Glomerular visceral epithelial cell (primary cell): ENCODE results near the gene PCLO.
"Not testable (repeated sequence)": the region's sequence is repeated elsewhere in the genome, so short reads cannot be mapped to it uniquely, and the experiment has no call there.

Experiments
- DNase-seq: peaks from one replicate; pipeline ENCODE4 v3.0.0-alpha.2; 2016; ENCODE audit errors: extremely low spot score

Gene PCLO

DNA sequence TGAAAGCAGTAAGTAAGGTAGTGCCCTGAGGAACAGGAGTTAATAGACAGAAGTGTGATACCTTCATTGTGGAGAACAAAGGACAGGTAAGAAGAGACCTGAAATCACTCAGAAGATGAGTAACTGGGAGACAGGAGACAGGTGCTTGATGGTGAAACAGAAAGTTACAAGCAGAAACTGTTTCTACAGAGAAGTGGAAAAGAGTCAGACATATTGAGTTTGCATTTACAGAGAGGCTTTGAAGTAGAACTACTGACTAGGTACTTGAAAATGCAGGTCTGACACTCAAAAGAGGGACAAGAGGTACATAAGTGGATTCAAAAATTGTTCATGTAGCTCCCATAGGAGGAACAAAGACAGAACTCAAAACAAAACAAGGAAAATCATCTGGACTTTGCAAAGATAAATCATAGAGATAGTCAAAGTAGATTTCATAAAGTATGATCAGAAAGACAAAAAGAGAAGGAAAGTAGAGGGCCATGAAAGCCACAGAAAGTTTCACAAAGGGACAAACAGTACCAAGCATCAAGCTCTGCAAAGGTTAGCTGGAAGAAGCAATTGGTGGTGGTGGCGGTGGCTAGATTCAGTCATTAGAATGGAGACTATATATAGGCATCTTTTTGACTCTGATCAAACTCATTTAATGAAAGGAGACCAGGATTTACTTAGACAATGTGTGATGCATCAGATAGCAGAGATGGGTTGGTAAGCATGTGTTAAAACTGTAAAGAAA lies 198.4 kb downstream of the PCLO start:
- no peak for DNase-seq

DNA sequence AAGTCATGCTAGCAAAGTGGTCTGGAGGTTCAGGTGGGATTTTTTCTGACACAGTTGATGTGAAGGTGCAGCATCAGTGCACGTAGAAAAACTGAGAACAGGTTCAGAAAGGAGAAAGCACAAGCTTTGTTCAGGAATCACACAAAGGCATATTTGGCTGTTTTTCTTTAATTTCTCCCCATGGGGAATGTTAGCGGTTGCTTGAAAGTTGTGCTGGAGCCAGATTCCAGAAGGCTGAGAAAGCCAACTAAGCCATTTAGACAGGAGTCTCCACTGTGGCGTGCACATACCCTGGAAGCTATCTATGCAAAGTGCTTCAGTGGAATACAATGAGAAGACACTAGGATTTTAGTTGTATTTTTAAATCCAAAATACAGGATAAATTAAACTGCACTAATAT lies 201.4 kb downstream of the PCLO start:
- DNase-seq = no peak

DNA sequence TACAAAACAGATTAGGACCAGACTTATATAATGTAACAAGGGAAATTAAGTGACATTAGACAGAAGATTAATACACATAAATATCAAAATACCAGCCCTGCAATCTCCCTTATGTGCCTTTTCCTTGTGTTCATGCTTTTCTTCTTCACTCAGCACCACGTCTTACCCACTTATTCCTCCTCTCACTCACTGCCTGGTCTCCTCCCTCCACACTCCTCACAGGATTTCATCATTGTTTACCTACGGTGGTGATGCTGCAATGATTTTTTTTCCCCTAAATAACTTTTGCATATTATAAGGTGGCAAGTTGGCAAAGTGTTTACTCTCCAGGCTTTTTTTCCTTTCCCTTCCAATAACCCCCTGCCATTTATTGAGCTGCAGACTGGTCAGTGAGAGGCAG lies 203.2 kb downstream of the PCLO start:
- no peak for DNase-seq

DNA sequence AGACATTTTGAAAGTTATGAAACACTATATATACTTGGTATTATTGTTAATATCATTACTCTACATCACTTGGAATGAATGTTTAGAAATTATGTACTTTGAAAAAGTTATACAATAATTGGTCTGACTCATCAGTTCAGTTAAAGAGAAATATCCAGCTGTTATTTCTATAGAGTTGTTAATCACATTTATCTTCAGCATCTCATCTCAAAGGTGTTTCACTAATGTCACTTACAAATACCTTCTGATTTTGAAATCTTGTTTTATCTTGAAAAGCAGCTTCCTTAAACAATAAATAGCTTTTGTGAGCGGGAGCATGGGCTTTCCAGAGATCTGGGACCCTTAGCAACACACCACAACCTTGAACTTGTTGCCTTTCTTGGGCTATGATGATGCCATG lies 205.2 kb downstream of the PCLO start:
- DNase-seq = no peak

DNA sequence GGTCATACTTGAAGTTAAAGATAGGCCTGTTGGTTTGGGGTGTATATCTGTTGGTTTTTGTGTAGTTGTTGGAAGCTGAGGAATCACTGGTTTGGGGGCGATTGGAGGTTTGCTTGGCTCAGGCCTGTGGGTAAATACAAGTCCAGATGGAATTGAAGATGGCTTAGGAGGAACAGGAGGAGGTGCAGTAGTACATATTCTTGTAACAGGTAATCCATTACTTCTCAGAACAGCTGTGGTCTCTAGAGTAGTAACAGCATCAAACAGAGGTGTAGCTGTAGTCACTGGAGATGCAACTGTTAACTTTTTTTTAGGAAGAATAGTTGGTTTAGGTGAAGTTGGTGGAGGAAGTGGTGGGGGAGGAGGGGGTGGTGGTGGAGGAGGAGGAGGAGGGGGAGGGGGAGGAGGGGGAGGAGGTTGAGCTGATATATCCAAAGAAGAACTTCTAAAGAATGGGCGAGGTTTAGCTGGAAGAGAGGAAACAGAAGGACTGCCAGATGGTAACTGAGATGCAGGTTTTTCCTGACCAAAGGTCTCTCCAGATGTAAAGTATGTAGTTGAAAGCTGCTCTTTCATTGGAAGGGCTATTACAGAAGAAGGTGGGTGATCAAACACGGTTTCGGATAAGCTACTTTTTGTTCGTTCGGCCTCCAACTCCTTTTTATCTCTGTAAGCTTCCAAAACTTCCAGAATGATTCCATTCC lies 209.2 kb downstream of the PCLO start:
- DNase-seq = no peak

DNA sequence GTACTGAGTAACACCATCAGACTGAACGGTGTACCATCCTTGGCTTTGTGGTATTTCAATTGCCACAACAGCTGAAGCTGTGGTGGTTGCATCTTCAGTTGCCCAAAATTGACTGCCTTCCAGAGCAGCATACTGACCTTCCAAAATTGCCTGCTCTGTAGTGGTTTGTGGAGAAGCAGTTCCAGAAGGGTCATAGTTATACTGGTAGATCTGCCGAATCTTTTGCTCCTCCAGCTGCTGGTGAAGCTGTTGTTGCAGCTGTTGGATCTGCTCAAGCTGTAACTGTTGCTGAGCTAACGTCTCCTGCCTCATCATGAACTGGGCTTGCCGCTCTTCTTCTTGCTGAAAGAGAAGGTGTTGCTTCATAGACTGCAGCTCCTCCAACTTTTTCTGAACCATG lies 212.2 kb downstream of the PCLO start:
- DNase-seq = no peak

DNA sequence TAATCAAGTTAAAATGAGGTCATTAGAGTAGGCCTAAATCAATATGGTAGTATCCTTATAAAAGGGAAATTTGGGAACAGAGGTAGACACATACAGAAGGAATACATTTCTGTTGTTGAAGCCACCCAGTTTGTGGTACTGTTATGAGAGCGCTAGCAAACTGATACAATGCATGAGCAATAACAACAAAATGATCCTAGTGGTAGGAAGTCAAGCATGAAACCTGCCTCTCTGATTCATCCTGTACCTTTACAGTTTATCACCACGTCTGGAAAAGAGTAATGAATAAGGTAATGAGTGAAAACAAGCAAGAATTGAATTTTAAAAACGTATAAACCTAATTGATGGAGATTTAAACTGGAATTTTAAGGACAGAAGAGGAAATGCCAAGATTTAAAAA lies 217.2 kb downstream of the PCLO start:
- DNase-seq = peak; percentile 21

DNA sequence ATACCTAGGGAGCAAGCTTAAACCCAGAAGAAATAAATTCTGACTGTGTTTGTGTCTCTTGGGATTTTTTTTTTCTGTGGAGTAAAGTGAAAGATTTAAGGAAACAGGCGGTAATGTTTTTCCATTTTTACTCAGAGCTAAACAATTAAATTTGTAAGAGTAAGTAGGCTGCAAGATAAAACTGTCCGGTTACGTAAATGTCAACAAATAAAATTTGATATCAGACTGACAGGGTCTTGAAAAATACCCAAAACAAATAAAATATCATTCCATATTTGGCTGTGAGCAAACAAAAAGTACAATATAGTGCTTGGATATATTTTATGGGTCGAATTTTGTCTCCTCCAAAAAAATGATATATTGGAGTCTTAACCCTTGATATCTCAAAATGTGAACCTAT lies 217.6 kb downstream of the PCLO start:
- no peak for DNase-seq

DNA sequence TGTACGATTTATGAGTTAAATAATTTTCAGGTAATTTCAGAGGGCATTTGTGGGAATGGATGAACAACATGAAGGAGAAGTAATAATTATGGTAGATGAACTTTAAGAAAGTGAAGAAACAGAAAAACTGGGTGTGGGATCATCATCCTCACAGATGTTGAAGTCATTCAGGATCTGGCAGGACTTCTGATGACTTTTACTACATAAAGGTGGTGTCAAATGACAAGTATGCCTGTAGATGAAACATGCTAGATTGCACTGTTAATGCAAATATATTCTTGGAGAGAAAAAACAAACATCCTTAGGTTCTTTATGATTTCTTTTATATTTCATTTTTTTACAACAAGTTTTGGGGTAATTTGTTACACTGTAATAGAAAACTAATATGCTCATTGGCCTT lies 230.2 kb downstream of the PCLO start:
- no peak for DNase-seq

DNA sequence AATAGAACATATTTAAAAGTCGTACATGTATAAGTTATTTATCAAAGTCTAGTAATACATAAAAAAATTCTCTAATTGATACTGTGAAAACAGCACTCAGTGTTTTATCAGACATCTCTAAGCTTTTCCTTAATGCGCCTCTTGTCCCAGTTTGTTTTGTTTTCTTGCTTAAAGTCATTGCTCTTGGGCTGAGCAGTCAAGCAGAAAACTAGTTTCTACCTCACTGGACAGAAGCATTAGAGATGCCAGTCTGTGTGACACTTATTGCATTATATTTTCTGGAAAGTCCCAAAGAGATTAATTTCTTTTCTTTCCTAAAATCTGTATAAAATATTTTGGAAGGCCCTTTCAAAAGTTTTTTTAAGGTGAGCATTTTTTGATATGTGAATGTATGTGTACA lies 236.2 kb downstream of the PCLO start:
- DNase-seq = peak; percentile 46

DNA sequence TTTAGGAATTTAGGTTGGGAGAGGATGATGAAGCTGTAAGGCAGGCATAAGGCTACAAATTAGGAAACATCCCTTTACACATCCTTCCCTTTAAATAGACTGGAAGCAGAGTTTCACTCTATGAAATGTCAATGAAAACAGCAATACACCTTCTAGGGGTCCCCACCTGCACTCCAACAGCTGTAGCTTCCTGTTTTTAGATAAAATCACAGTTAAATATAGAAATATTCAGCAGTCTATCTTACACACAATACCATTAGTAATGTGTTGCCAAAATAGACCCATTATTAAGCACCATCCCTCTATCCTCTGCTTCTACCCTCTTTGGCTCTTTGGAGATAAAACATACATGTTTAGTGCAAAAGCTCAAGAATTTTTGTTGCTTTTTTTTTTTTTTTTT lies 237.4 kb downstream of the PCLO start:
- DNase-seq = no peak

DNA sequence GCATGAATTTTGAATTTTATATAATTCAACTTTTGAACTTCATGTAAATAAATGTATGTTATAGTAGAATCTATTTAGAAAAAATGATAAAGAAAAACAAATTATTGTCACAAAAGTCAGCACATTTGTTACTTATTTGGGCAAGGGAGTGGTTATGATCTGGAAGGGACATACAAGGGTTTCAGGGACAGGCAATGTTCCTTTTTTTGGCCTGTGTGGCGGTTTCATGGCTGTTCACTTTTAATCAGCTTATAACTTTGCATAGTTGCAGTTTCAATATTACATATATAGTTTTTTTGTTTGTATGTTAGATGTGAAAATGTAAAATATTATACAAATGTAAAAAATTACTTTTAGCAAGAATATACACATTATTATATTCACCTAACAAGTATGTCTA lies 256.2 kb downstream of the PCLO start:
- no peak for DNase-seq

DNA sequence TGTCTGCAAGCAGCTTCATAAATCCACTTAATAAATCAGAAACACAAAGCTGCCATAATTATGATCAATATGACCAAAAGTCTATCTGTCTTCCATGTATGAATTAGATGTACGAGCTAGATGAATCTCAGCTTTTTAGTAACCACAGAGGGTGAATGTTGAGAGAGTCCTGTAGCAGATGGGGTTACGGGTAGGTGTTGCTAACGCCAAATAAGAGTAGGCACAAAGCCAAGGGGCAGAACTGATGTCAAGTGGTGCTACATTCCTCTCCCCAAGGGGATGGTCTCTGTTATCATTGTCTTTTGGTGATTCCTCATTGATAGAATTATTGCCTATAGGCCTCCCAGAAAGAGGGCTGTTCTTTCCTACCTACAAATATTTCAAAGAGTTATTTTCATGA lies 257.8 kb downstream of the PCLO start:
- no peak for DNase-seq

DNA sequence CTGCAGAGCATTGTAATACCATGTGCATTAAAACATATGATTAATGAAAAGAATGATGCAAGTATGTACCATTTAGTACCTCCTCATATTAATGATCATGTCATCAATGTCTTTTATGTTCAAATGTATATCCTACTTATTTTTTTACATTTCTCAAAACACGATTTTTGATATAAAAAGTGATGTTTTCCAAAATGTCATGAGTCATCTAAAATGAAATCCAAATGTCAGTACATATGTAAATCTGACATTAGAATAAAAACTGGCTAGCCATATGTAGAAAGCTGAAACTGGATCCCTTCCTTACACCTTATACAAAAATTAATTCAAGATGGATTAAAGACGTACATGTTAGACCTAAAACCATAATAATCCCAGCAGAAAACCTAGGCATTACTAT lies 261.6 kb downstream of the PCLO start:
- not testable (repeated sequence) for DNase-seq

DNA sequence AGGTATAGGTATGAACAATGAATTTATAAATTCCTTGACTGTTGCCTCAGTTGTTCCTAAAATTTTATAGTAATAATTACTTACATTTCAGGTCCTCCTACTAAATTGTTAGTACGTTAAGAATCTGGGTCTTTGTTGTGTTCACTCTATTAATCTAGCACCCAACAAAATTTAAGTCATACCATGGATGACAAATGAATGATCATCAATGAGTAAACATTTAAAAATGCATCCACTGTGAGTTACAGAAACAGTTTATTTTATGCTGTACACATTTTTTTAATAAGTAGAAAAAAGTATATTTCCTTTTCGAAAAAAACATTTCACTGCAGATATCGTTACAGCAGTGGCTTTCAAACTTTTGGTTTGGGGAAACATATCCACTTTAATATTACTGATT lies 265.2 kb downstream of the PCLO start:
- DNase-seq = no peak

DNA sequence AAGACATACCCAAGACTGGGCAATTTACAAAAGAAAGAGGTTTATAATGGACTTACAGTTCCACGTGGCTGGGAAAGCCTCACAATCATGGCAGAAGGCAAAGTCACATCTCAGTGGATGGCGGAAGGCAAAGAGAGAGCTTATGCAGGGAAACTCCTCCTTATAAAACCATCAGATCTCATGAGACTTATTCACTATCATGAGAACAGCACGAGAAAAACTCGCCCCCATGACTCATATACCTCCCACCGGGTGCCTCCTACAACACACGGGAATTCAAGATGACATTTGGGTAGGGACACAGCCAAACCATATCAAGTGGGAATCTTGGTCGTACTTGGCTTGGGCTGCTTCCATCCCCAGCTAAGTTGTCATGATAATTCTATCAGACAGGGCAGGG lies 268.3 kb downstream of the PCLO start:
- DNase-seq = not testable (repeated sequence)

DNA sequence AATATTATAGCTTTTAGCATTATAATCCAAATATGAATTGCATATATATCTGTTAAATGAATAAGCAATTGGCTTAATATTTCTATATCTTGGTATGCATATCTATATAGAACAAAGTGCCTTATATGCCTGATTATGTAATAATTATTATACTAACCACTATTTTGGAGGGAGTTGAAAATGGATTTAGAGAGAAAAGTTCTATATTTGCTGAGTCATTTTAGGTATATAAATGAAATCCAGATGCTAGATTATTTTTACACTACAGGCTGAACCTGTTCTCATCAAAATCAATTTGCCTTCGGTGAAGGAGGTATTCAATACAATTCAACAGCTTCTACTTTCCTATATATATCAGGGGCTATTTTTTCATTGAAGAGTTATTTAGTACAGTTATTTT lies 276.4 kb downstream of the PCLO start:
- DNase-seq = no peak

DNA sequence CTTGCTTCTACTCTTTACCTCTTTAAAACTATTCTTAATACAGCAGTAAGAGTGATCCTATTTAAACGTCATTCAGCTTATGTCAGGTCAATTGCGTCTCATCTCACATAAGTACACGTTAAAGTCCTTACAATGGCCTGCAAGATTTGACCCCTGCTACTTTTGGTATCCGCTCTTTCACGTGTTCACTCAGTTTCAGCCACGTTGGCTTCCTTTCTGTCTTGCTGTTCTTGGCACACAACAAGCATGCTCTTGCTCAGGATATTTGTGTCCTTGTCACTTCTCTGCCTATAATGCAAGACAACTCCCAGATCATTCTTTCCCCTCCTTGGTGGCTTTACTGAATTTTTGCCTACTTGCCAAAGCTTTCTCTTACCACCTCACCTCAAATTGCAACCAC lies 296.8 kb downstream of the PCLO start:
- DNase-seq = no peak

DNA sequence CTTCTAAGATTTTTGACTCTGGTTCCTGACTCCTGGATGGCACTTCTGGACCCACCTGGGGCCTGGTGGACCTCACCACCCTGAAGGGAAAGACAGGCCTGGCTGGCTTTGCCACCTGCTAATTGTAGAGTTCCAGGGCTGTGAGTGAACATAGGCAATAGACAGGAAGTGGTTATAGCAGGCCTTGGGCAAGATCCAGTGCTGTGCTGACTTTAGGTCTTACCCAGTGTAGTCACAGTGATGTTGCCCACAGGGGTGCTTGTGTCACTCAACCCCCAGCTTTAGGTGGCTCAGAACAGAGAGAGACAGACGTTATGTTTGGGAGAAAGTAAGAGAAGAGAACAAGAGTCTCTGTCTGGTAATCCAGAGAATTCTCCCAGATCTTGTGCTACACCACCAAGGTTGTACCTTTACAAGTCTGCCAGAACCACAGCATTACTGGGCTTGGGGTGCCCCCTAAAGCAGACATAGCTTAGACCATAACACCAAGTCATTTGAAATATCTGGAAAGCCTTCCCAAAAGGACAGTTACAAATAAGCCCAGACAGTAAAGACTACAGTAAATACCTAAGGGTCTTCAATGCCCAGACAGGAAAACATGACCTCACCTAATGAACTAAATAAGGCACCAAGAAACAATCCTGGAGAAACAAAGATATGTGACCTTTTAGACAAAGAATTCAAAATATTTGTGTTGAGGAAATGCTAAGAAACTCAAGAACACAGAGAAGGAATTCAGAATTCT lies 303.4 kb downstream of the PCLO start:
- peak; percentile 7 for DNase-seq

DNA sequence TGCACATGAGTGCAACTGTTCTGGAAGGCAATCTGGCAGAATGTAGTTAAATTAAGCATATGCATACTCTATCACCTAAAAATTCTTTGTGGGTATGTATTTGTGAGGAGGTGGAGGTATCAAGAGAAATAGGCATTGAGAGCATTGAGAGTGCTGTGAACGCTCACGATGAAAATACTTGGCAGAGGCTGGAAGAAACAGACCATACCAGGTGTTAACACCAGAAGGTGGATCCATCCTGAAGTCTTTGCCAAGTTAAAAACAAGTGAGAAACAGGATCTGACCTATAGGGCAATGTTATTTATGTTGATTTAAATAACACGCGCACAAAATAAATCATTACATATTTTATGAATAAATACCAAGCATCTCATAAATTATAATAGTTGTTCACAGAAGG lies 311.6 kb downstream of the PCLO start:
- DNase-seq = no peak

DNA sequence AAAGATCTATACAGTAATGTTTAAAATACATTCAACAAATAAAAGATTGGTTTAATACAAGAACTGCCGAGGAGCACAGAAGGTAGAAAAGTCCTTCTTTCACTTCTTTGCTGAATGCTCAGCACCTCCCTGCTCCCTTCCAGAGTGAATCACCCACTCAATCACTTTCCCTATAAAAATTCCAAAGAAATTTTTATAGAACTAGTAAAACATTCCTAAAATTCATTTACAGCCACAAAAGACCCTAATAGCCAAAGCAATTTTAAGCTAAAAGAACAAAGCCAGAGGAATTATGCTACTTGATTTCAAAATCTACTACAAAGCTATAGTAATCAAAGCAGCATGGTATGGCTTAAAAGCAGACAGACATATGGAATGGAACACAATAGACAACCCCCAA lies 320.9 kb downstream of the PCLO start:
- DNase-seq = no peak

DNA sequence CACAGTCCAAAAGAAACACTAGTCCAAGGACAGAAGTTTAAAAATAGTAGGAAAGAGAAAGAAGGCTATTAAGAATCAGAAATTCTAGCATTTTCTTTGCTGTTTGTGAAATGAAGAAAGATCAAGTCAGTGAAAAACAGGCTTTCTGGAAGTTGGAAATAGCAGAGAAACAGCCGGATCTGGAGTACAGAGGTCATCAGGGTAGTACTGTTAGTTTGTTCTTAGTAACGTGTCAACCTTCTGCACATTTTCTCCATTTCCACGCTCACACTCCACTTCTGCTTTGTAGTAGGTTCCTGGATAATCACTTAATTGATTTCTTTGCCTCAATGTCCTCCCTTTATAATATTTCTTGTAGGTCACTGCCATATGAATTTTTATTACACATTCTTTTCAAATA lies 322.6 kb downstream of the PCLO start:
- no peak for DNase-seq

DNA sequence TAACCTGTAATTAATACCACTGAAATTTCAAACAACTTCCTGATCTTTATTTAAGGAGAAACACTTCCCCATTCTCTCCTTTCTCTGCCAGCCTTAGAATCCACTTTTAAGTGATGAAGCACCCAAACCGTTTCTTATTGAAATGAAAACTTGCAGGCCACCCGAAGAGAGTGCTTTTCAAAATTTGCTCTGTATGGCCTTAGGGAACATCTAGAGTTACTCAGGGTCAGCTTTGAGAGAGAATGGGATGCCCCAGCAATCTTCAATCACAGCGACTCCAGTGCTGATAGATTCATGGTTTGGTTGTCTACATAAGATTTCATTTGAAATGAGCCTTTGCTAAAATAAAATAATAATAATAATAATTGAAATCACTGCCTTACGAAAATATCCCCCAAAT lies 323.1 kb downstream of the PCLO start:
- no peak for DNase-seq
